KMS-11 (cell line): ENCODE data around the gene CHORDC1.

Experiments
- H2AFZ ChIP-seq: fragments of 200-600 bp; sonication (generic); 2 replicates; pipeline ENCODE4 v1.6.1; 2016; ENCODE audit warnings: antibody characterized with exemption, mixed run types, low read depth
- H3K27ac ChIP-seq: fragments of 200-600 bp; sonication (generic); 2 replicates; pipeline ENCODE4 v1.6.1; 2016; ENCODE audit warnings: mild to moderate bottlenecking, mixed run types
- H3K27me3 ChIP-seq: fragments of 200-600 bp; sonication (generic); 2 replicates; pipeline ENCODE4 v1.6.1; 2017; ENCODE audit warnings: mild to moderate bottlenecking, low read depth, mixed run types, moderate library complexity; ENCODE audit not compliant: insufficient read depth
- H3K36me3 ChIP-seq: fragments of 200-600 bp; sonication (generic); 2 replicates; pipeline ENCODE4 v1.6.1; 2017; ENCODE audit warnings: mild to moderate bottlenecking, mixed run types; ENCODE audit not compliant: insufficient read depth
- H3K4me1 ChIP-seq: fragments of 200-600 bp; sonication (generic); 2 replicates; pipeline ENCODE4 v1.6.1; 2016; ENCODE audit warnings: mild to moderate bottlenecking, low read depth, mixed run types; ENCODE audit not compliant: poor library complexity, severe bottlenecking
- H3K4me2 ChIP-seq: fragments of 200-600 bp; sonication (generic); 2 replicates; pipeline ENCODE4 v1.7.0; 2016; ENCODE audit warnings: mild to moderate bottlenecking, mixed run types
- H3K4me3 ChIP-seq: fragments of 200-600 bp; sonication (generic); IDR thresholded peaks from 2 replicates; pipeline ENCODE4 v1.6.1; 2017; ENCODE audit warnings: low read depth, low read length, mixed read lengths; ENCODE audit not compliant: insufficient read depth
- H3K79me2 ChIP-seq: fragments of 200-600 bp; sonication (generic); 2 replicates; pipeline ENCODE4 v1.6.1; 2016; ENCODE audit warnings: low read depth, mixed run types; ENCODE audit not compliant: insufficient read depth
- H3K9ac ChIP-seq: fragments of 200-600 bp; sonication (generic); 2 replicates; pipeline ENCODE4 v1.6.1; 2016; ENCODE audit warnings: mild to moderate bottlenecking, mixed run types
- H4K20me1 ChIP-seq: fragments of 200-600 bp; sonication (generic); 2 replicates; pipeline ENCODE4 v1.6.1; 2016; ENCODE audit warnings: mild to moderate bottlenecking, mixed run types; ENCODE audit not compliant: insufficient read depth
- TF ChIP-seq, protein P1 (sequence below): fragments of 200-600 bp; sonication (generic); conservative IDR thresholded peaks from 2 replicates; pipeline ENCODE4 v1.6.1; 2017; ENCODE audit warnings: low read depth, mild to moderate bottlenecking, antibody characterized with exemption, low read length, moderate library complexity, mixed read lengths

CHORDC1 gene

DNA sequence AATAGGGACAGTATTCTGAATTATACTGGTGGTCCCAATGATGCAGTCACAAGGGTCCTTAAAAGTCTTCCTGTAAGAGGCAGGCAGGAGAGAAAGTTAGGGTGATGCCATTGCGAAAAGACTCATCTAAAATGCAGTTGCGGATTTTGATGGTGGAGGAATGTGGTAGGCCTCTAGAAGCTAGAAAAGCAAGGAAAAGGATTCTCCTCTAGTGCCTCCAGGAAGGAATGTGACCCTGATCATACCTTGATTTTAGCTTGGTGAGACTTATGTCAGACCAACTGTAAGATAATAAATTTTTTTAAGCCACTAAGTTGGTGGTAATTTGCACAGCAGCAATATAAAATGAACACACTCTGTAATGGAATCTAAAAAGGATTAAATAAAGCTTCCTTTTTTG is 33.8 kb downstream of the CHORDC1 start:
- no peak overlapping the region for H2AFZ ChIP-seq
- no peak overlapping the region for H3K4me2 ChIP-seq
- no peak overlapping the region for H3K9ac ChIP-seq
- H4K20me1 ChIP-seq, result no peaks in the 10 kb centered on the region
- H3K36me3 ChIP-seq, result no peaks in the 10 kb centered on the region
- H3K27ac ChIP-seq, result no peak overlapping the region
- H3K4me1 ChIP-seq, result no peaks in the 10 kb centered on the region
- TF ChIP-seq, protein P1, sequence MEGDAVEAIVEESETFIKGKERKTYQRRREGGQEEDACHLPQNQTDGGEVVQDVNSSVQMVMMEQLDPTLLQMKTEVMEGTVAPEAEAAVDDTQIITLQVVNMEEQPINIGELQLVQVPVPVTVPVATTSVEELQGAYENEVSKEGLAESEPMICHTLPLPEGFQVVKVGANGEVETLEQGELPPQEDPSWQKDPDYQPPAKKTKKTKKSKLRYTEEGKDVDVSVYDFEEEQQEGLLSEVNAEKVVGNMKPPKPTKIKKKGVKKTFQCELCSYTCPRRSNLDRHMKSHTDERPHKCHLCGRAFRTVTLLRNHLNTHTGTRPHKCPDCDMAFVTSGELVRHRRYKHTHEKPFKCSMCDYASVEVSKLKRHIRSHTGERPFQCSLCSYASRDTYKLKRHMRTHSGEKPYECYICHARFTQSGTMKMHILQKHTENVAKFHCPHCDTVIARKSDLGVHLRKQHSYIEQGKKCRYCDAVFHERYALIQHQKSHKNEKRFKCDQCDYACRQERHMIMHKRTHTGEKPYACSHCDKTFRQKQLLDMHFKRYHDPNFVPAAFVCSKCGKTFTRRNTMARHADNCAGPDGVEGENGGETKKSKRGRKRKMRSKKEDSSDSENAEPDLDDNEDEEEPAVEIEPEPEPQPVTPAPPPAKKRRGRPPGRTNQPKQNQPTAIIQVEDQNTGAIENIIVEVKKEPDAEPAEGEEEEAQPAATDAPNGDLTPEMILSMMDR, result no peak
- no peak overlapping the region for H3K4me3 ChIP-seq
- no peaks in the 10 kb centered on the region for H3K79me2 ChIP-seq
- no peaks in the 10 kb centered on the region for H3K27me3 ChIP-seq

DNA sequence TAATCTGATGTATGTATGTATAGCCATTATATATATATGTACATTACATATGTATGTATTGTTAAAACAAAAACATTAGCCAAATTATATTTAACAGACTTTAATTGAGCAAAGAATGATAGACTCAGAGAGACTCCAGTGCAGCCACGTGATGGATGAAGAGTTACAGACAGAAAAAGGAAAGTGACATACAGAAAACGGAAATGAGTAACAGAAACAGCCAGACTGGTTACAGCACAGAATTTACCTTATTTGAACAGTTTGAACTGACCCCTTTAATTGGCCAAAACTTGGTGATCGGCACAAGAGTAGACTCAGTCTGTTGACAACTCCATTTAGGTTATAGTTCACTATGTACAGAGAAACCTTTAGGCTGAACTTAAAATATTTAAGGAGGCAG is 35.0 kb downstream of the CHORDC1 start:
- H3K4me3 ChIP-seq, result no peak overlapping the region
- no peaks in the 10 kb centered on the region for H3K79me2 ChIP-seq
- H3K36me3 ChIP-seq, result no peaks in the 10 kb centered on the region
- H3K27me3 ChIP-seq, result no peaks in the 10 kb centered on the region
- H3K4me2 ChIP-seq, result no peak overlapping the region
- no peaks in the 10 kb centered on the region for H4K20me1 ChIP-seq
- TF ChIP-seq, protein P1, result no peak
- no peak overlapping the region for H2AFZ ChIP-seq
- no peaks in the 10 kb centered on the region for H3K4me1 ChIP-seq
- H3K9ac ChIP-seq, result no peak overlapping the region
- H3K27ac ChIP-seq, result no peak overlapping the region

DNA sequence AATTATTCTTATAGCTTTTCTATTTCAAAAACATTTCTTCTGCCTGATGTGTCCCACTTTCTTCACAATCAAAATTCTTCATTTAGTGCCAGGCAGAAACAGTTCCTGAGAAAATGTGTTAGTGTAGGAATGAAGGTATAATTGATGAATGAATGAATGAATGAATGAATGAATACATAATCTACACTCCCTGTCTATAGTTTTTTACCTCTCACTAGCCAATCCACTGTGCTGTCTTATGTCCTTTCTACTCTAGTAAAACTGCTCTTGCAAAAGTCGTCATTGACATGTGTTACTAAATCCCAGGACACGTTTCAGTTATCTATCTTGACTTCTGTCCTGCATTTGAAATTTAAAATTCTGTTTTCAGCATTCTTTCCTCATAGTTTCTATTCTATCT is 42.9 kb downstream of the CHORDC1 start:
- H3K4me1 ChIP-seq, result no peaks in the 10 kb centered on the region
- no peak overlapping the region for H3K4me2 ChIP-seq
- H3K36me3 ChIP-seq, result no peaks in the 10 kb centered on the region
- no peak overlapping the region for H2AFZ ChIP-seq
- no peak overlapping the region for H3K4me3 ChIP-seq
- H3K27me3 ChIP-seq, result no peaks in the 10 kb centered on the region
- no peaks in the 10 kb centered on the region for H3K79me2 ChIP-seq
- no peaks in the 10 kb centered on the region for H4K20me1 ChIP-seq
- TF ChIP-seq, protein P1, result no peak
- no peak overlapping the region for H3K9ac ChIP-seq
- H3K27ac ChIP-seq, result no peak overlapping the region

DNA sequence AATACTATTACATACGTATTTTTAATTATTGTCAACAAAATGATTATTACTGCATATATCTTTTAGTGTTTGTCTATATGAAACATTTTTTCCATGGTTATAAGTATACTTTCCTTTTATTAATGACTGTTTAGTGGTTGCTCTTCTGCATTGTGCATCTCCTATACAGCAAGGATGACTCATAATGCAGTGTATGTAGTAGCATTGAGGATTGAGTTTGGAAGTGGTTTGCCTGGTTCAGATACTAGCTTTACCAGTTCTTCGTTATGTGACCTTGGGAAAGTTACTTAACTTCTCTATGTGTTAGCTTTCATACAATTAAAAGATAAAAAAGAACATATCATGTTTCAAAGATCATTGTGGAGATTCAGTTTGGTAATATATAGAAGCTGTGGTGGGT is 44.1 kb downstream of the CHORDC1 start:
- H3K4me3 ChIP-seq, result no peak overlapping the region
- H3K27ac ChIP-seq, result no peak overlapping the region
- no peak overlapping the region for H3K9ac ChIP-seq
- no peaks in the 10 kb centered on the region for H4K20me1 ChIP-seq
- H3K4me2 ChIP-seq, result no peak overlapping the region
- TF ChIP-seq, protein P1, result no peak
- no peaks in the 10 kb centered on the region for H3K4me1 ChIP-seq
- no peak overlapping the region for H2AFZ ChIP-seq
- no peaks in the 10 kb centered on the region for H3K36me3 ChIP-seq
- H3K79me2 ChIP-seq, result no peaks in the 10 kb centered on the region
- H3K27me3 ChIP-seq, result no peaks in the 10 kb centered on the region
